K562 (cell line): Measurements from ENCODE around the gene ORMDL3. TPM values are rescaled to one million over a fixed set of nuclear protein-coding genes. Genes with fewer than 3 reads are reported as not detected.

Experiments used
- ARHGAP35 ChIP-seq: fragments of 450-650 bp; IDR thresholded peaks from 2 replicates; pipeline ENCODE4 v1.6.1; 2018; ENCODE audit not compliant: partially characterized antibody
- C11orf30 ChIP-seq: fragments of 450-650 bp; IDR thresholded peaks from 2 replicates; pipeline ENCODE4 v1.6.1; 2016; ENCODE audit warnings: low read depth, mild to moderate bottlenecking
- CBX5 ChIP-seq: IDR thresholded peaks from 2 replicates; pipeline ENCODE4 v1.6.1; 2014; ENCODE audit warnings: low read depth, borderline replicate concordance
- E4F1 ChIP-seq: fragments of 250-450 bp; sonication (Bioruptor Pico); IDR thresholded peaks from 2 replicates; pipeline ENCODE4 v1.5.0; 2021; ENCODE audit warnings: mild to moderate bottlenecking, borderline replicate concordance
- EHMT2 ChIP-seq: fragments of 450-650 bp; IDR thresholded peaks from 2 replicates; pipeline ENCODE4 v1.6.1; 2018; ENCODE audit warnings: antibody characterized with exemption
- ERF ChIP-seq: fragments of 450-650 bp; formaldehyde crosslinking; IDR thresholded peaks from 2 replicates; pipeline ENCODE4 v1.4.0; 2020; ENCODE audit warnings: mild to moderate bottlenecking, mixed read lengths
- ESRRB ChIP-seq: fragments of 250-450 bp; sonication (Bioruptor Pico); IDR thresholded peaks from 2 replicates; pipeline ENCODE4 v1.5.0; 2020; ENCODE audit warnings: mild to moderate bottlenecking, moderate library complexity, borderline replicate concordance
- FOS ChIP-seq: IDR thresholded peaks from 3 replicates; pipeline ENCODE4 v1.6.1; 2011; ENCODE audit not compliant: insufficient read length; ENCODE audit errors: extremely low read depth
- GATAD2A ChIP-seq: fragments of 450-650 bp; IDR thresholded peaks from 2 replicates; pipeline ENCODE4 v1.6.1; 2017
- HDGF ChIP-seq: fragments of 450-650 bp; IDR thresholded peaks from 2 replicates; pipeline ENCODE4 v1.6.1; 2016
- HINFP ChIP-seq: fragments of 450-650 bp; conservative IDR thresholded peaks from 2 replicates; pipeline ENCODE4 v1.6.1; 2016; ENCODE audit warnings: missing genetic modification characterization, low read depth, mild to moderate bottlenecking, control low read depth, missing compliant biosample characterization
- HMGN3 ChIP-seq: IDR thresholded peaks from 2 replicates; pipeline ENCODE4 v1.6.1; 2011; ENCODE audit warnings: borderline replicate concordance, low read depth, mild to moderate bottlenecking, mixed read lengths, low read length; ENCODE audit not compliant: insufficient read length; ENCODE audit errors: extremely low read depth
- SAFB ChIP-seq: fragments of 200-400 bp; formaldehyde crosslinking; IDR thresholded peaks from 2 replicates; pipeline ENCODE4 v1.6.1; 2017; ENCODE audit warnings: low read depth, low read length, borderline replicate concordance
- SMARCB1 ChIP-seq: IDR thresholded peaks from 2 replicates; pipeline ENCODE4 v1.6.1; 2011; ENCODE audit warnings: improper control_type of control experiment, low read depth; ENCODE audit not compliant: insufficient read length
- TFE3 ChIP-seq: fragments of 450-650 bp; formaldehyde crosslinking; IDR thresholded peaks from 2 replicates; pipeline ENCODE4 v1.4.0; 2020; ENCODE audit warnings: mild to moderate bottlenecking, mixed read lengths
- U2AF2 ChIP-seq: fragments of 200-400 bp; formaldehyde crosslinking; optimal IDR thresholded peaks from 2 replicates; pipeline ENCODE3; 2017; ENCODE audit warnings: low read depth, mild to moderate bottlenecking, low read length
- UBTF ChIP-seq, 2 experiments: IDR thresholded peaks; 2 replicates each; pipeline ENCODE4 v1.6.1; 2012; ENCODE audit warnings: improper control_type of control experiment in 2 of 2, low read depth in 2 of 2, low read length in 2 of 2, borderline replicate concordance in 1 of 2
- ZBED1 ChIP-seq: IDR thresholded peaks from 2 replicates; pipeline ENCODE4 v1.6.1; 2014
- ZNF217 ChIP-seq: sonication (generic); formaldehyde crosslinking; IDR thresholded peaks from 2 replicates; pipeline ENCODE4 v1.8.0; 2022; ENCODE audit warnings: mild to moderate bottlenecking, missing genetic modification reagents
- ZNF695 ChIP-seq: fragments of 450-650 bp; formaldehyde crosslinking; IDR thresholded peaks from 2 replicates; pipeline ENCODE4 v1.4.0; 2020; ENCODE audit warnings: mild to moderate bottlenecking, moderate library complexity
- ZNF780A ChIP-seq: fragments of 250-450 bp; sonication (Bioruptor Pico); IDR thresholded peaks from 2 replicates; pipeline ENCODE4 v1.5.0; 2021; ENCODE audit warnings: mild to moderate bottlenecking
- polyA plus RNA-seq, 8 experiments: library from polyadenylated mRNA; depleted of rRNA in 4 of 8; stranded (reverse) in 5 of 8; unstranded in 3 of 8; fragments of >200 nt; fragmentation: Nextera tagmentation in 2 of 8; fragmentation: Illumina TruSeq in 1 of 8; extraction: Ambion mirVana in 2 of 8; extraction: Trizol in 1 of 8; gene quantifications; 2 replicates each; pipeline versions ENCODE4 v1.2.1 to v1.2.3, GENCODE V29; 2011 to 2014; ENCODE audit warnings: inconsistent platforms in 1 of 8, missing spikeins in 1 of 8
- total RNA-seq, 7 experiments: library from RNA; depleted of rRNA in 6 of 7; stranded (reverse); fragments of >200 nt in 6 of 7; fragmentation: Illumina TruSeq in 2 of 7; extraction: Trizol in 2 of 7; gene quantifications; 2 replicates each; pipeline versions ENCODE4 v1.2.1 to v1.2.3, GENCODE V29; 2011 to 2021; ENCODE audit warnings: low replicate concordance in 1 of 7

ORMDL3 gene
- total and polyA plus RNA-seq, 9 of the 15 experiments (the other 6 are each of a cell fraction or from before 2014, with no cell fraction given), result 2.7 to 57.4 (median 27.1) TPM

- TF ChIP-seq ESRRB (CRISPR knock-in tag) (no peak), HDGF (no peak), FOS (no peak), ARHGAP35 (no peak), C11orf30 (peak; percentile 48), HINFP (tag) (no peak), HMGN3 (peak; percentile 87), U2AF2 (no peak), ZBED1 (0 out of 2 replicates have a peak, but pooled peaks have one; percentile 45), ZNF780A (CRISPR knock-in tag) (no peak), GATAD2A (no peak), ERF (CRISPR knock-in tag) (no peak), SMARCB1 (no peak), TFE3 (no peak), CBX5 (no peak), ZNF217 (no peak), EHMT2 (no peak), UBTF (IDR thresholded peaks at IDR 0.05; ENCODE audit: borderline replicate concordance in 1 of 2, low read depth in 2 of 2, low read length in 2 of 2) (peak in 1 of 2 experiments; percentile 77; a peak in 1 of 4 replicates), SAFB (no peak), E4F1 (no peak), ZNF695 (CRISPR knock-in tag) (no peak)
Observed at GRCh38 chr17:39927101-39927928, at the start of gene ORMDL3, which contains the start of gene LRRC3C (continued).
